ENCODE data around the gene HPSE2. TPM values are rescaled to one million over a fixed set of nuclear protein-coding genes. Genes with fewer than 3 reads are reported as not detected.

HPSE2 gene
- total RNA-seq, 5 donors from 2014 or later (not counting 1 experiment from before 2014, with no cell fraction given), result 0.13 to 0.23 (median 0.18) TPM; not detected in 1

DNA sequence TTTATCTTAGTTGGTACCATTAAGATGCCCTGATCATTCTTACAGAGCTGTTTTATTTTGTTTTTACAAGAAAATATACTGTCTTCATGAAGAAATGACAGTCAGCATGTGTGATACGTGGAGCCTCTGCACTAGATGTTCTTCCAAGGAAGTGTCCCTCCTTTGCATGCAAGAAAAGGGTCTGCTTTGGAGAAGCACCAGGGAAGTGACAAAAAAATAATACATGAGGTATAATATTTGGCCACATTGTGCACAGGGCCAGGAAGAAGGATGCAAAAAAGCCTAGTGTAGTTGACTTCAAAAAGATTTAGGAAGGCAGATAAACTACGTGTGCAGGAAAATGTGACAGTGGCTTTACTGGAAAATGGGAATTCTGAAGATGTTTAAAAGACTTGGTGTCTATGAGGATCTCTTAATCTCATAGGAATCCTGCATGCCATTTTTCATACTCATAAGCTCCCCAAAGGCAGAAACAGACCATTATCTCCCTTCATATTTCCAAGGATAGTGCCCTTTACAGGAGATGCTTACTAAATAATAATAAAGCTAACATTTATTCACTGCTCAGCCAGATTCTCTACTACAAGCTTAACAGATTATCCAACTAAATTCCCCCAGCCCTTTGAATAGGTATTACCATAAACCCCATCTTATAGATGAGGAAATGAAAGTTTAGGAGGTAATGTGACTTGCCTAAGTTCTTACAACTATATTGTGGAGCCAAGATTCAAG lies 284.2 kb downstream of the HPSE2 start:
- Mint-ChIP-seq H3K9me3 (peaks cover 2 to 6% (median 4%) of the 10 kb centered on the region in 3 donors), H3K4me1 (no peaks in the 10 kb centered on the region), H3K36me3 (no peaks in the 10 kb centered on the region), H3K4me3 (no peak overlapping the region), H3K27me3 (no peaks in the 10 kb centered on the region), H3K27ac (no peak overlapping the region)
- ATAC-seq (replicated peaks in 1 of 4), result no peak
- H3K27me3 ChIP-seq (replicated peaks in 1 of 2; ENCODE audit: control insufficient read depth in 2 of 2, extremely low read depth in 1 of 2, insufficient read depth in 2 of 2, low read length in 1 of 2), result no peaks in the 10 kb centered on the region
- H3K4me1 ChIP-seq (ENCODE audit: control insufficient read depth in 1 of 2, extremely low read depth in 1 of 2, insufficient read depth in 2 of 2, low read length in 2 of 2), result no peaks in the 10 kb centered on the region
- WGBS (ENCODE audit: insufficient coverage), result 50% methylated on average over 1 of the region's 2 CpGs
- no peaks in the 10 kb centered on the region for H3K9me3 ChIP-seq
- no peaks in the 10 kb centered on the region for H3K36me3 ChIP-seq (ENCODE audit: control insufficient read depth in 2 of 2, extremely low read depth in 1 of 2, insufficient read depth in 1 of 2, low read length in 1 of 2)
- H3K4me3 ChIP-seq (ENCODE audit: control insufficient read depth in 1 of 2, extremely low read depth in 1 of 2, low read length in 1 of 2), result no peak overlapping the region
- no peak overlapping the region for H3K27ac ChIP-seq (ENCODE audit: low read length)
- ChIA-PET POLR2A (no interaction called here), CTCF (no interaction called here)
- no peak for DNase-seq

DNA sequence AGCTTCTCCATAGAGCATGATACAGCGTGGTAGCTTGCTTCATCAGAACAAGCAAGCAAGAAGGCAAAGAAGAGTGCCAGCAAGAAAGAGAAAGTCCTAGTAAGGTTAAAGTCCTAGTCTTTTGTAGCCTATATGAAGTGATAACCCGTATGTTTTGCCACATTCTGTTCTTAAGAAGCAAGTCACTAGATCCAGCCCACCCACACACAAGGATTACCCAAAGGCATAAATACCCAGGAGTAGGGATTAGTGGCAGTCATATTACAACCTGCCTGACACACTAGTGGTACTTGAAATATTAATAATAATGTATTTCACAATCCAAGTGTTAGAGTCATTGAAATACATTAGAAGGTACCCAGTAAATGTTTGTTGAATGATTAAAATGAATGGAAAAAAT lies 285.5 kb downstream of the HPSE2 start:
- no peak overlapping the region for H3K27ac Mint-ChIP-seq
- ATAC-seq (replicated peaks in 1 of 4) (no peak), DNase-seq (no peak)
- WGBS (ENCODE audit: insufficient coverage), result no CpG with 5 or more reads among the region's 2 CpGs
- no peaks in the 10 kb centered on the region for H3K4me1 Mint-ChIP-seq
- Histone ChIP-seq H3K27me3 (replicated peaks in 1 of 2; ENCODE audit: control insufficient read depth in 2 of 2, extremely low read depth in 1 of 2, insufficient read depth in 2 of 2, low read length in 1 of 2) (no peaks in the 10 kb centered on the region), H3K36me3 (ENCODE audit: control insufficient read depth in 2 of 2, extremely low read depth in 1 of 2, insufficient read depth in 1 of 2, low read length in 1 of 2) (no peaks in the 10 kb centered on the region), H3K4me1 (ENCODE audit: control insufficient read depth in 1 of 2, extremely low read depth in 1 of 2, insufficient read depth in 2 of 2, low read length in 2 of 2) (no peaks in the 10 kb centered on the region), H3K9me3 (no peaks in the 10 kb centered on the region), H3K4me3 (ENCODE audit: control insufficient read depth in 1 of 2, extremely low read depth in 1 of 2, low read length in 1 of 2) (no peak overlapping the region), H3K27ac (ENCODE audit: low read length) (no peak overlapping the region)
- H3K36me3 Mint-ChIP-seq, result no peaks in the 10 kb centered on the region
- no peaks in the 10 kb centered on the region for H3K27me3 Mint-ChIP-seq
- POLR2A ChIA-PET, result no interaction called here
- CTCF ChIA-PET, result no interaction called here
- H3K4me3 Mint-ChIP-seq, result no peak overlapping the region
- peaks cover 0 to 4% (median 0%) of the 10 kb centered on the region in 3 donors for H3K9me3 Mint-ChIP-seq

DNA sequence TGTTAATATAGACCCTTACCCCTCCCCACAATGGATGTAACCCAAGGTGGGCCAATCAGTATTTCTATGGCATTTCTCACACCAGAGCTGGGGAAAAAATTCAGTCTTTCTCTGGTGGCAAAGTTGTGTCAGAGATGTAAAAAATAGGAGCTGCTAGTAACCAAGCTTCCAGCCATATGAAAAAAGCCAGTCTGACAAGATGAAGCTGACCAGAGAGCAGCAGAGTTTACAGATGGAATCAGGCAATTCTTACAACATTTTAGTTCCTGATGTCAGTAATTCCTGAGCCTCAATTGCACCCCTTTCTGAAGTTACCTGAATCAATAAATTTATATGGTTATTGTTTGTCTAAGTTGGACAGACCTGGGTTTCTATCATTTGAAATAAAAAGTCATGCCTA lies 286.3 kb downstream of the HPSE2 start:
- ChIA-PET CTCF (no interaction called here), POLR2A (no interaction called here)
- H3K9me3 Mint-ChIP-seq, result peaks cover 0 to 4% (median 2%) of the 10 kb centered on the region in 3 donors

DNA sequence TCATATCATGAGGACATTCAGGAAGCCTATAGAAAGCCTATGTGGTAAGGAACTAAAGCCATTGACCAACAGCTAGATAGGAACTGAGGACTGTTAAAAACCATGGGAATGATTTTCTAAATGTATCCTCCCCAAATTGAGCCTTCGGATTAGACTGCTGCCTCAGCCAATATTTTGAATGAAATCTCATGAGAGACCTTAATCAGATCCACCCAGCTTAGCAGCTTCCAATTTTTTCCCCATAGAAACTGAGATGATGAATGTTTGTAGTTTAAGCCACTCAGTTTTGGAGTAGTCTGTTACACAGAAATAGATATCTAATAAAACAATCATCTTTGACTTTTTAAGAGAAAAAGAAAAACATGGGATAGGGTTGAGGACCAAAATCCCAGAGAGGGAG lies 292.0 kb downstream of the HPSE2 start:
- Histone ChIP-seq H3K27me3 (replicated peaks in 1 of 2; ENCODE audit: control insufficient read depth in 2 of 2, extremely low read depth in 1 of 2, insufficient read depth in 2 of 2, low read length in 1 of 2) (no peaks in the 10 kb centered on the region), H3K27ac (ENCODE audit: low read length) (no peak overlapping the region), H3K4me3 (ENCODE audit: control insufficient read depth in 1 of 2, extremely low read depth in 1 of 2, low read length in 1 of 2) (no peak overlapping the region), H3K9me3 (no peaks in the 10 kb centered on the region), H3K36me3 (ENCODE audit: control insufficient read depth in 2 of 2, extremely low read depth in 1 of 2, insufficient read depth in 1 of 2, low read length in 1 of 2) (no peaks in the 10 kb centered on the region), H3K4me1 (ENCODE audit: control insufficient read depth in 1 of 2, extremely low read depth in 1 of 2, insufficient read depth in 2 of 2, low read length in 2 of 2) (no peaks in the 10 kb centered on the region)
- Mint-ChIP-seq H3K27me3 (no peaks in the 10 kb centered on the region), H3K36me3 (no peaks in the 10 kb centered on the region), H3K9me3 (peaks cover 2 to 4% (median 4%) of the 10 kb centered on the region in 3 donors), H3K27ac (no peak overlapping the region), H3K4me3 (no peak overlapping the region), H3K4me1 (no peaks in the 10 kb centered on the region)
- WGBS (ENCODE audit: insufficient coverage), result no CpG with 5 or more reads among the region's 1 CpG
- POLR2A ChIA-PET, result no interaction called here
- no peak for DNase-seq
- no peak for ATAC-seq (replicated peaks in 1 of 4)
- CTCF ChIA-PET, result interaction anchor here in 1 of 2 donors (0.9 kb wide), 1 partner anchor 11 kb away, joined by 3 read pairs; no protein-coding TSS in a partner anchor

More for the DNA sequence above, 286.3 kb downstream of the HPSE2 start:
- Mint-ChIP-seq H3K27me3 (no peaks in the 10 kb centered on the region), H3K27ac (no peak overlapping the region), H3K4me3 (no peak overlapping the region), H3K4me1 (no peaks in the 10 kb centered on the region), H3K36me3 (no peaks in the 10 kb centered on the region)
- Histone ChIP-seq H3K4me1 (ENCODE audit: control insufficient read depth in 1 of 2, extremely low read depth in 1 of 2, insufficient read depth in 2 of 2, low read length in 2 of 2) (no peaks in the 10 kb centered on the region), H3K36me3 (ENCODE audit: control insufficient read depth in 2 of 2, extremely low read depth in 1 of 2, insufficient read depth in 1 of 2, low read length in 1 of 2) (no peaks in the 10 kb centered on the region), H3K27me3 (replicated peaks in 1 of 2; ENCODE audit: control insufficient read depth in 2 of 2, extremely low read depth in 1 of 2, insufficient read depth in 2 of 2, low read length in 1 of 2) (no peaks in the 10 kb centered on the region), H3K27ac (ENCODE audit: low read length) (no peak overlapping the region), H3K4me3 (ENCODE audit: control insufficient read depth in 1 of 2, extremely low read depth in 1 of 2, low read length in 1 of 2) (no peak overlapping the region), H3K9me3 (no peaks in the 10 kb centered on the region)
- ATAC-seq (replicated peaks in 1 of 4), result no peak
- DNase-seq, result no peak

DNA sequence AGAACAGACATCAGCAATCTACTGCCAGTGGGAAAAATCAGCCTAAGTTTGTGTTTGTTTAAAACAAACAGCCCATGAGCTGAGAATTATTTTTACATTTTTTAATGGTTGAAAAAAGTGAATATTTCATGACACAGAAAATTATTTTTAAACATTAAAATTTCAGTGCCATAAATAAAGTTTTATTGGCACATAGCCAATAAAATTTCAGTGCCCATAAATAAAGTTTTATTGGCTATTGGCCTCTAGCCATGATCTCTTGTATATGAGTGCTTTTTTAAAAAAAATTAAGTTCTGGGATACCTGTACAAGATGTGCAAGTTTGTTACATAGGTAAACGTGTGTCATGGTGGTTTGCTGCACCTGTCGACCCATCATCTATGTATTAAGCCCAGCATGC lies 305.9 kb downstream of the HPSE2 start:
- no peak overlapping the region for H3K27ac ChIP-seq (ENCODE audit: low read length)
- H3K27me3 ChIP-seq (replicated peaks in 1 of 2; ENCODE audit: control insufficient read depth in 2 of 2, extremely low read depth in 1 of 2, insufficient read depth in 2 of 2, low read length in 1 of 2), result no peaks in the 10 kb centered on the region
- ChIA-PET POLR2A (no interaction called here), CTCF (no interaction called here)
- no peaks in the 10 kb centered on the region for H3K36me3 ChIP-seq (ENCODE audit: control insufficient read depth in 2 of 2, extremely low read depth in 1 of 2, insufficient read depth in 1 of 2, low read length in 1 of 2)
- ATAC-seq (replicated peaks in 1 of 4) (no peak), DNase-seq (no peak)
- Mint-ChIP-seq H3K4me1 (no peaks in the 10 kb centered on the region), H3K9me3 (peaks cover 11 to 24% (median 16%) of the 10 kb centered on the region in 3 donors), H3K27me3 (no peaks in the 10 kb centered on the region), H3K36me3 (no peaks in the 10 kb centered on the region), H3K27ac (no peak overlapping the region), H3K4me3 (no peak overlapping the region)
- H3K9me3 ChIP-seq, result no peaks in the 10 kb centered on the region
- 100% methylated on average over 1 of the region's 2 CpGs for WGBS (ENCODE audit: insufficient coverage)
- H3K4me1 ChIP-seq (ENCODE audit: control insufficient read depth in 1 of 2, extremely low read depth in 1 of 2, insufficient read depth in 2 of 2, low read length in 2 of 2), result no peaks in the 10 kb centered on the region
- H3K4me3 ChIP-seq (ENCODE audit: control insufficient read depth in 1 of 2, extremely low read depth in 1 of 2, low read length in 1 of 2), result no peak overlapping the region

DNA sequence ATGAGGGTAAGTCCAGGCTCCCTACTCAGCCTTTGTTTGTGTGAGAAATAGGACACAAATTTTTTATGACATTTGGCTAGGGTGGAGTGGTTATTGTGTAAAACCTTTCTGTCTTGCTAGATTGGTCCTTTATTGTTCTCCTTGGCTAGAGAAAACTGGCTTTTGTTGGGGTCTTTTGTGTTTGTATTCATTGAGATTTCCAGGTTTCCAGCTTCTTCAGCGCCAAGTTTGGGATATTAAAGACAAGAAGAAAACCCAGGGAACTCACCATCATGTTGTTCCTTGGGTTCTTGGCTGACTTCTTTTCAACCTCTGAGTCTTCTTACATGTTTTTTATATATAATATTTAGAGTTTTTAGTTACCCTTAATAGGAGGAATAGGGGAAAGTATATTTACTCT lies 310.0 kb downstream of the HPSE2 start:
- no peaks in the 10 kb centered on the region for H3K36me3 Mint-ChIP-seq
- WGBS (ENCODE audit: insufficient coverage), result no CpG with 5 or more reads among the region's 1 CpG
- Histone ChIP-seq H3K27me3 (replicated peaks in 1 of 2; ENCODE audit: control insufficient read depth in 2 of 2, extremely low read depth in 1 of 2, insufficient read depth in 2 of 2, low read length in 1 of 2) (no peaks in the 10 kb centered on the region), H3K27ac (ENCODE audit: low read length) (no peak overlapping the region), H3K4me3 (ENCODE audit: control insufficient read depth in 1 of 2, extremely low read depth in 1 of 2, low read length in 1 of 2) (no peak overlapping the region), H3K4me1 (ENCODE audit: control insufficient read depth in 1 of 2, extremely low read depth in 1 of 2, insufficient read depth in 2 of 2, low read length in 2 of 2) (no peaks in the 10 kb centered on the region), H3K36me3 (ENCODE audit: control insufficient read depth in 2 of 2, extremely low read depth in 1 of 2, insufficient read depth in 1 of 2, low read length in 1 of 2) (no peaks in the 10 kb centered on the region), H3K9me3 (no peaks in the 10 kb centered on the region)
- H3K27ac Mint-ChIP-seq, result no peak overlapping the region
- CTCF ChIA-PET, result no interaction called here
- DNase-seq (no peak), ATAC-seq (replicated peaks in 1 of 4) (no peak)
- H3K4me3 Mint-ChIP-seq, result no peak overlapping the region
- POLR2A ChIA-PET, result no interaction called here
- no peaks in the 10 kb centered on the region for H3K4me1 Mint-ChIP-seq
- H3K27me3 Mint-ChIP-seq, result no peaks in the 10 kb centered on the region
- H3K9me3 Mint-ChIP-seq, result peaks cover 0 to 8% (median 0%) of the 10 kb centered on the region in 3 donors

DNA sequence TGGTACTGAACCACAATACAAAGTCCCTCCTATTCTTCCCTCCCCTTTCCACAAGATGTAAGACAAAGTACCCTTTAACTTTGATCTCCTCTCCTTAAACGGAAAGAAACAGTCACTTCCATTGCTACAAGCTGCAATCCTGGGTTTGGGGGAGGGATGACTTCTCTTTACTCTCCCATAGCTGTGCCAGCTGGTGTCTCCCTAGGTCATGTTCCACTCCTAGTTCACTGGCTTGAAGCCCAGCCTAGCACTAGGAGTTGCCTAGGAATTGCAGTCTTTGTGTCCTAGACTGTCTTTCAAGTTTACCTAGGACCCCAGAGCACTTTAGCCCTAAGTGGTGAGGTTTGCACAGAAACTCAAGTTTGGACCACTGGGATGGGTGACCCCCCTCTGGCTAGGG lies 311.1 kb downstream of the HPSE2 start:
- H3K36me3 Mint-ChIP-seq, result no peaks in the 10 kb centered on the region
- Histone ChIP-seq H3K27me3 (replicated peaks in 1 of 2; ENCODE audit: control insufficient read depth in 2 of 2, extremely low read depth in 1 of 2, insufficient read depth in 2 of 2, low read length in 1 of 2) (no peaks in the 10 kb centered on the region), H3K4me3 (ENCODE audit: control insufficient read depth in 1 of 2, extremely low read depth in 1 of 2, low read length in 1 of 2) (no peak overlapping the region), H3K27ac (ENCODE audit: low read length) (no peak overlapping the region), H3K36me3 (ENCODE audit: control insufficient read depth in 2 of 2, extremely low read depth in 1 of 2, insufficient read depth in 1 of 2, low read length in 1 of 2) (no peaks in the 10 kb centered on the region), H3K4me1 (ENCODE audit: control insufficient read depth in 1 of 2, extremely low read depth in 1 of 2, insufficient read depth in 2 of 2, low read length in 2 of 2) (no peaks in the 10 kb centered on the region), H3K9me3 (no peaks in the 10 kb centered on the region)
- H3K27ac Mint-ChIP-seq, result no peak overlapping the region
- no CpG with 5 or more reads among the region's 1 CpG for WGBS (ENCODE audit: insufficient coverage)
- no peaks in the 10 kb centered on the region for H3K4me1 Mint-ChIP-seq
- no peaks in the 10 kb centered on the region for H3K27me3 Mint-ChIP-seq
- DNase-seq, result no peak
- POLR2A ChIA-PET, result no interaction called here
- ATAC-seq (replicated peaks in 1 of 4), result no peak
- CTCF ChIA-PET, result no interaction called here
- peaks cover 0 to 4% (median 0%) of the 10 kb centered on the region in 3 donors for H3K9me3 Mint-ChIP-seq
- no peak overlapping the region for H3K4me3 Mint-ChIP-seq
